CD4-positive, CD25-positive, alpha-beta regulatory T cell (primary cell): ENCODE data around the gene BCOR. TPM values are rescaled to one million over a fixed set of nuclear protein-coding genes. Genes with fewer than 3 reads are reported as not detected.
A peak's percentile ranks its signal among the peaks of the same experiment; 100 is the strongest.

Experiments
- ATAC-seq, 2 donors: fragments of 150-1000 bp; cut with Tn5 transposase; one replicate each; pipeline ENCODE4 v1.10.0; 2021; ENCODE audit warnings: low read depth in 2 of 2, moderate number of reproducible peaks in 2 of 2, moderate library complexity in 1 of 2
- DNase-seq, 3 donors: peaks; one replicate each; pipeline versions ENCODE4 v3.0.0 to v3.0.0-alpha.2; 2012 to 2022; ENCODE audit warnings: mixed read lengths in 1 of 3
- H3K27ac ChIP-seq: one replicate; pipeline ENCODE4 v1.7.0; 2013; ENCODE audit warnings: mild to moderate bottlenecking, low read length; ENCODE audit not compliant: insufficient read depth, poor library complexity, severe bottlenecking
- H3K27me3 ChIP-seq: one replicate; pipeline ENCODE4 v1.7.0; 2013; ENCODE audit warnings: low read length; ENCODE audit not compliant: control insufficient read depth, insufficient read depth
- H3K36me3 ChIP-seq: one replicate; pipeline ENCODE4 v1.7.0; 2013; ENCODE audit warnings: mild to moderate bottlenecking, low read length, moderate library complexity; ENCODE audit not compliant: control insufficient read depth, insufficient read depth
- H3K4me1 ChIP-seq: 2 replicates; pipeline ENCODE4 v1.7.0; 2013; ENCODE audit warnings: mild to moderate bottlenecking, low read length; ENCODE audit not compliant: insufficient read depth, control insufficient read depth, poor library complexity, severe bottlenecking
- H3K4me3 ChIP-seq: one replicate; pipeline ENCODE4 v1.7.0; 2013; ENCODE audit warnings: low read depth, mild to moderate bottlenecking, low read length, moderate library complexity
- H3K9me3 ChIP-seq, 2 experiments: 1 replicate in 1 of 2; 2 replicates in 1 of 2; pipeline ENCODE4 v1.7.0; 2013; ENCODE audit warnings: low read length in 2 of 2, mild to moderate bottlenecking in 1 of 2, moderate library complexity in 1 of 2; ENCODE audit not compliant: control insufficient read depth in 2 of 2
- H3K27ac Mint-ChIP-seq, 3 donors: one replicate each; pipeline ENCODE4 v1.8.0; 2020 to 2022; ENCODE audit warnings: mild to moderate bottlenecking in 3 of 3, mixed read lengths in 3 of 3, moderate library complexity in 2 of 3
- H3K27me3 Mint-ChIP-seq: one replicate; pipeline ENCODE4 v1.8.0; 2022; ENCODE audit warnings: mild to moderate bottlenecking, mixed read lengths
- H3K36me3 Mint-ChIP-seq: one replicate; pipeline ENCODE4 v1.8.0; 2020; ENCODE audit warnings: mixed read lengths
- H3K4me1 Mint-ChIP-seq, 4 donors: one replicate each; pipeline ENCODE4 v1.8.0; 2020 to 2022; ENCODE audit warnings: mixed read lengths in 4 of 4, mild to moderate bottlenecking in 1 of 4
- H3K4me3 Mint-ChIP-seq, 4 donors: one replicate each; pipeline ENCODE4 v1.8.0; 2020 to 2022; ENCODE audit warnings: mild to moderate bottlenecking in 4 of 4, mixed read lengths in 4 of 4, moderate library complexity in 3 of 4
- H3K9me3 Mint-ChIP-seq, 7 donors: one replicate each; pipeline ENCODE4 v1.8.0; 2020 to 2022; ENCODE audit warnings: mixed read lengths in 7 of 7, mild to moderate bottlenecking in 3 of 7, moderate library complexity in 2 of 7
- polyA plus RNA-seq, 4 donors: library from polyadenylated mRNA; unstranded; fragments of 300-500 nt; fragmentation: Illumina TruSeq; gene quantifications; one replicate each; pipeline ENCODE4 v1.2.3, GENCODE V29; 2021
- total RNA-seq: library from RNA; stranded (reverse); gene quantifications from one replicate; pipeline ENCODE4 v1.2.3, GENCODE V29; 2022

BCOR gene
- total and polyA plus RNA-seq, 5 donors from 2014 or later: 2.5 to 38.0 (median 3.8) TPM

- H3K4me1 ChIP-seq: peaks cover 3% of the 10 kb centered on the region
- H3K4me3 Mint-ChIP-seq: no peak overlapping the region
- no peaks in the 10 kb centered on the region for H3K9me3 Mint-ChIP-seq
- H3K36me3 Mint-ChIP-seq: no peaks in the 10 kb centered on the region
- ATAC-seq (peak; percentile 68 to 80), DNase-seq (peak in 1 of 3 donors; percentile 76)
- H3K27ac Mint-ChIP-seq: peak overlapping the region in 2 of 3 donors; percentile 38 to 78
- no peaks in the 10 kb centered on the region for H3K27me3 Mint-ChIP-seq
- H3K9me3 ChIP-seq: no peaks in the 10 kb centered on the region
- no peak overlapping the region for H3K4me3 ChIP-seq
- H3K4me1 Mint-ChIP-seq: peaks cover 0 to 8% (median 4%) of the 10 kb centered on the region in 4 donors
- H3K27me3 ChIP-seq: no peaks in the 10 kb centered on the region
- no peaks in the 10 kb centered on the region for H3K36me3 ChIP-seq
- no peak overlapping the region for H3K27ac ChIP-seq
Measured at GRCh38 chrX:40127052-40127451, 29.3 kb upstream of the BCOR start.

- Histone ChIP-seq H3K9me3 (no peaks in the 10 kb centered on the region), H3K36me3 (no peaks in the 10 kb centered on the region), H3K27me3 (no peaks in the 10 kb centered on the region), H3K4me3 (no peak overlapping the region), H3K4me1 (peaks cover 3% of the 10 kb centered on the region), H3K27ac (no peak overlapping the region)
- H3K27me3 Mint-ChIP-seq: no peaks in the 10 kb centered on the region
- H3K36me3 Mint-ChIP-seq: no peaks in the 10 kb centered on the region
- ATAC-seq (no peak), DNase-seq (no peak)
- H3K9me3 Mint-ChIP-seq: no peaks in the 10 kb centered on the region
- H3K27ac Mint-ChIP-seq: no peak overlapping the region
- H3K4me3 Mint-ChIP-seq: no peak overlapping the region
- H3K4me1 Mint-ChIP-seq: peaks cover 0 to 8% (median 4%) of the 10 kb centered on the region in 4 donors
Measured at GRCh38 chrX:40122487-40122886, 24.7 kb upstream of the BCOR start.

- ATAC-seq (no peak), DNase-seq (no peak)
- H3K9me3 Mint-ChIP-seq: no peaks in the 10 kb centered on the region
- no peak overlapping the region for H3K4me3 Mint-ChIP-seq
- peaks cover 0 to 1% (median 0%) of the 10 kb centered on the region in 4 donors for H3K4me1 Mint-ChIP-seq
- no peaks in the 10 kb centered on the region for H3K27me3 Mint-ChIP-seq
- no peak overlapping the region for H3K27ac Mint-ChIP-seq
- no peak overlapping the region for H3K4me3 ChIP-seq
- no peaks in the 10 kb centered on the region for H3K9me3 ChIP-seq
- H3K4me1 ChIP-seq: no peaks in the 10 kb centered on the region
- peaks cover 4% of the 10 kb centered on the region for H3K36me3 Mint-ChIP-seq
- no peaks in the 10 kb centered on the region for H3K27me3 ChIP-seq
- H3K27ac ChIP-seq: no peak overlapping the region
- H3K36me3 ChIP-seq: no peaks in the 10 kb centered on the region
Measured at GRCh38 chrX:40121618-40122017, 23.9 kb upstream of the BCOR start.

GRCh38 chrX:40120838-40121580, 23.3 kb upstream of the BCOR start:
- H3K4me3 Mint-ChIP-seq: no peak overlapping the region
- H3K27me3 ChIP-seq: no peaks in the 10 kb centered on the region
- H3K27me3 Mint-ChIP-seq: no peaks in the 10 kb centered on the region
- no peaks in the 10 kb centered on the region for H3K4me1 ChIP-seq
- H3K36me3 Mint-ChIP-seq: peaks cover 4% of the 10 kb centered on the region
- DNase-seq: no peak
- no peak overlapping the region for H3K4me3 ChIP-seq
- ATAC-seq: no peak
- no peaks in the 10 kb centered on the region for H3K9me3 ChIP-seq
- H3K27ac Mint-ChIP-seq: peak overlapping the region in 1 of 3 donors; percentile 43
- no peak overlapping the region for H3K27ac ChIP-seq
- H3K36me3 ChIP-seq: no peaks in the 10 kb centered on the region
- H3K4me1 Mint-ChIP-seq: no peaks in the 10 kb centered on the region
- H3K9me3 Mint-ChIP-seq: no peaks in the 10 kb centered on the region

GRCh38 chrX:40117715-40118285, 20.0 kb upstream of the BCOR start:
- ATAC-seq: no peak
- no peaks in the 10 kb centered on the region for H3K36me3 ChIP-seq
- no peaks in the 10 kb centered on the region for H3K9me3 ChIP-seq
- no peaks in the 10 kb centered on the region for H3K4me1 ChIP-seq
- Mint-ChIP-seq H3K27me3 (no peaks in the 10 kb centered on the region), H3K4me3 (no peak overlapping the region), H3K27ac (no peak overlapping the region), H3K4me1 (no peaks in the 10 kb centered on the region), H3K36me3 (peaks cover 4% of the 10 kb centered on the region), H3K9me3 (no peaks in the 10 kb centered on the region)
- no peak overlapping the region for H3K27ac ChIP-seq
- no peaks in the 10 kb centered on the region for H3K27me3 ChIP-seq
- DNase-seq: no peak
- no peak overlapping the region for H3K4me3 ChIP-seq

GRCh38 chrX:40116925-40117324, 19.2 kb upstream of the BCOR start:
- Histone ChIP-seq H3K27me3 (no peaks in the 10 kb centered on the region), H3K4me1 (no peaks in the 10 kb centered on the region), H3K4me3 (no peak overlapping the region), H3K9me3 (no peaks in the 10 kb centered on the region), H3K27ac (no peak overlapping the region), H3K36me3 (no peaks in the 10 kb centered on the region)
- Mint-ChIP-seq H3K27me3 (no peaks in the 10 kb centered on the region), H3K9me3 (no peaks in the 10 kb centered on the region), H3K27ac (no peak overlapping the region), H3K4me3 (no peak overlapping the region), H3K4me1 (no peaks in the 10 kb centered on the region), H3K36me3 (peaks cover 4% of the 10 kb centered on the region)
- DNase-seq (no peak), ATAC-seq (no peak)

GRCh38 chrX:40112996-40113395, 15.2 kb upstream of the BCOR start:
- H3K27ac Mint-ChIP-seq: no peak overlapping the region
- no peak overlapping the region for H3K4me3 Mint-ChIP-seq
- Histone ChIP-seq H3K27me3 (no peaks in the 10 kb centered on the region), H3K36me3 (no peaks in the 10 kb centered on the region), H3K27ac (no peak overlapping the region), H3K4me3 (no peak overlapping the region), H3K4me1 (peaks cover 14% of the 10 kb centered on the region), H3K9me3 (no peaks in the 10 kb centered on the region)
- H3K27me3 Mint-ChIP-seq: peaks cover 4% of the 10 kb centered on the region
- peaks cover 0 to 5% (median 0%) of the 10 kb centered on the region in 4 donors for H3K4me1 Mint-ChIP-seq
- peaks cover 0 to 3% (median 0%) of the 10 kb centered on the region in 7 donors for H3K9me3 Mint-ChIP-seq
- H3K36me3 Mint-ChIP-seq: peaks cover 4% of the 10 kb centered on the region
- DNase-seq: no peak
- no peak for ATAC-seq

- H3K27me3 Mint-ChIP-seq: peaks cover 4% of the 10 kb centered on the region
- H3K4me1 Mint-ChIP-seq: peaks cover 0 to 12% (median 1%) of the 10 kb centered on the region in 4 donors
- peaks cover under 1% of the 10 kb centered on the region for H3K36me3 Mint-ChIP-seq
- H3K9me3 ChIP-seq: no peaks in the 10 kb centered on the region
- H3K4me1 ChIP-seq: peaks cover 24% of the 10 kb centered on the region
- no peaks in the 10 kb centered on the region for H3K36me3 ChIP-seq
- H3K27ac Mint-ChIP-seq: no peak overlapping the region
- H3K27me3 ChIP-seq: no peaks in the 10 kb centered on the region
- H3K9me3 Mint-ChIP-seq: peaks cover 0 to 3% (median 0%) of the 10 kb centered on the region in 7 donors
- no peak for ATAC-seq
- H3K4me3 Mint-ChIP-seq: peak overlapping the region in 1 of 4 donors; percentile 35
- no peak for DNase-seq
- H3K4me3 ChIP-seq: no peak overlapping the region
- no peak overlapping the region for H3K27ac ChIP-seq
Measured at GRCh38 chrX:40111868-40112267, 14.1 kb upstream of the BCOR start.
